HG03039 (cell line): ENCODE measurements around the gene CXCR4.
"Not testable (repeated sequence)": the region's sequence is repeated elsewhere in the genome, so short reads cannot be mapped to it uniquely, and the experiment has no call there.

Experiments
- ATAC-seq: cut with Tn5 transposase; IDR thresholded peaks from one replicate; pipeline ENCODE4 v1.9.1; 2021; ENCODE audit warnings: mild to moderate bottlenecking, moderate library complexity; ENCODE audit not compliant: unreplicated experiment

The CXCR4 gene

DNA sequence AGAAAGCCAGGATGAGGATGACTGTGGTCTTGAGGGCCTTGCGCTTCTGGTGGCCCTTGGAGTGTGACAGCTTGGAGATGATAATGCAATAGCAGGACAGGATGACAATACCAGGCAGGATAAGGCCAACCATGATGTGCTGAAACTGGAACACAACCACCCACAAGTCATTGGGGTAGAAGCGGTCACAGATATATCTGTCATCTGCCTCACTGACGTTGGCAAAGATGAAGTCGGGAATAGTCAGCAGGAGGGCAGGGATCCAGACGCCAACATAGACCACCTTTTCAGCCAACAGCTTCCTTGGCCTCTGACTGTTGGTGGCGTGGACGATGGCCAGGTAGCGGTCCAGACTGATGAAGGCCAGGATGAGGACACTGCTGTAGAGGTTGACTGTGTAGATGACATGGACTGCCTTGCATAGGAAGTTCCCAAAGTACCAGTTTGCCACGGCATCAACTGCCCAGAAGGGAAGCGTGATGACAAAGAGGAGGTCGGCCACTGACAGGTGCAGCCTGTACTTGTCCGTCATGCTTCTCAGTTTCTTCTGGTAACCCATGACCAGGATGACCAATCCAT, 2.7 kb downstream of the CXCR4 start:
- ATAC-seq = no peak

DNA sequence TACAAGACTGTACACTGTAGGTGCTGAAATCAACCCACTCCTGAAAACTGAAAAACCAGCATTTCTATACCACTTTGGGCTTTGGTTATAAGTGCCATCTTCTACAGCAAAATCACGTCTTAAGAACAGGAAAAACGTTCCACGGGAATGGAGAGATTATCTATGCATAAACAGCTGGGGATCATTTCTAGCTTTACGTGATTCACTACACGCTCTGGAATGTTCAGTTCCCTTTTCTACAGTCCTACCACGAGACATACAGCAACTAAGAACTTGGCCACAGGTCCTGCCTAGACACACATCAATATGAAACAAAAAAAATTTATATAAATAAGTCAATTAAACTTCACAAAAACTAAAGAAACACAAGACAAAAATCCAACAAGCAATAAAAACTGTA, 3.6 kb downstream of the CXCR4 start:
- no peak for ATAC-seq

DNA sequence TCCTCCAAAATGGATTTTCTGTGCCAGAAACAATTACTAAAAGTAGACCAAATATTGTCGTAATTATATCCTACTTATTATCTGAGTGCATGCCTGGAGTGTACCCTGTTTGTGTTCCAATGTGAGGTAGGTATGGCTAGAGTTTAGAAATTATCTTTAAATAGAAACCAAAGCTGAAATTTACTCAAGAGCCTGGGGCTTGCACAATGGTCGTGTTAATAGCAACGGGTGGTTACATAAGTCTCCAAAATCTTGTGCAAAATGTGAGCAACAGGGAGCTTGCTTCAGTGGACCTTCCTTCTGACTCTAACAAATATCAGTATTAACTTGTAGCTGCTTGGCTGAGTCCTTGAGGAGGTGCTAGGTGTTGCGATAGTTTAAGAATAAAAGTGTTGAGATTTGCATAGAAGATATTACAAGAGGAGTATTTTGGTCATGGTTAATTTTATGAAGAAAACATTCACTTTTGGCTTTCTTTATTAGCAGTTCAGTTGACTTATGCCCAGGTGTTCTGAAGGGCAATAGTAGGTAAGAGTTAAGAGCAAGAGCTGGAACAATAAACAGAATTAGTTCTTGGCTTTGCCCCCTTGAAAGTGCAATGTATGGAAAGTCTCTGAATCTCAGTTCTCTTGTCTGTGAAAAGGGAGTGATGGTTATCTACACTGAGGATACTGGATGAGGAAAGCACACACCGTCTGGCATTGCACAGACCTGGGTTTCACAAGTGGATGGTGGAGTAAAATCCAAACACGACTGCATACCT, 4.6 kb downstream of the CXCR4 start:
- ATAC-seq = no peak

DNA sequence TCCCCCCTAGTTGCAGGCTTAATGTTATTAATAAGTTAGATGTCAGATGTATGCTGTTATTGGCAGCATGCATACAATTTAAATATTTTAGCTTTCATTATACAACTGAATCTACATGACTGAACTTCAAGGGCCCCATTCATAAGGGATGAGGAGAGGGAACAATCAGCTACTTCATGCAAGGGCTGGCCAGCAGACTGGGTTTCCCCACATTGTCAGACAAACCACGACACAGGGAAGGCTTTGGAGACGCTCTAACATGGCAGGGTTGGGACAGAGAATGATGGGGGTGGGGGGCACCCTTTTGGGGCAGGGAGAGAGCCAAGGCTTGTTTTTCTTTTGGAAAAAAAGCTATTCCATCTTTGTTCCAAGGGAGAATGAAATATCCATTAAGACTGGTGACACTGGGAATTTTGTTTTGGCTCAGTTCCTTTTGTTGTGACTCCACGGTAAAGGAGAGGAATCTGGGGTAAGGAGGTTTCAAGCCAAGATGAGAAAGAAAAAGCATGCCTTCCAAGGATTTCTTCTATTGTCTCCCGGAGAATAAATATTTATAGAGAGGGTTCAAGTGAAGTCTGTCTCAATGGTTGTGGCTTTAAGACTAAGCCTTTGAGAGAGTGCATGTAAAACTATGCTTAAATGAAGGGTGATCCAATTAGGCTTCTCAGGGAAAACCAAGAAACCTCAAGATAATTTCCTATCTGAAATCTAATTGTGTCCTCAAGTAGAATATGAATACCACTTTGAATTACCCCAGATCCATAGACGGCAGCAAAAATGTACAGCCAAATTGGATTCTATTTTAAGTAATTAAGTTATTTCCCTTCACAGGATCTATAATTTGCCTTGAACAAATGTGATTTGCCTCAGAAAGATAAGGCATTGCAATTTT, 5.4 kb downstream of the CXCR4 start:
- ATAC-seq = no peak

DNA sequence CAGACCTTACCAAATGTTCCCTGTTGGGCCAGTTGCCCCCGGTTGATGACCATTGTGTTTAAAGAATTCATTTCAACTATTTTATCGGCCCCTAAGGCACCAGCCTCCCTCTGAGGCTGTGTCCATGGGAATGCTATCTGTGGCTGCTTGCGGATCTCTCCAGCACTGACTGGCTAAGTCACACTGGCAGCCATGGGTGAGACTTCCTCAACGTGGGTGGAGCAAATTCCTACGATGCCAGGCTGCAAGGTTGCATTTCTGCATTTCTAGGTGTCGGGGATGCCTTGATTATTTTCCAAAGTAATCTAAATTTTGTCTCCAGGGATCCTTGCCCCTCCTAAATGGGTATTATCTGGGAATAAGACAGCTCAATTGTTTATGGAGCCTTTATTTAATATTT, 6.2 kb downstream of the CXCR4 start:
- ATAC-seq = no peak

DNA sequence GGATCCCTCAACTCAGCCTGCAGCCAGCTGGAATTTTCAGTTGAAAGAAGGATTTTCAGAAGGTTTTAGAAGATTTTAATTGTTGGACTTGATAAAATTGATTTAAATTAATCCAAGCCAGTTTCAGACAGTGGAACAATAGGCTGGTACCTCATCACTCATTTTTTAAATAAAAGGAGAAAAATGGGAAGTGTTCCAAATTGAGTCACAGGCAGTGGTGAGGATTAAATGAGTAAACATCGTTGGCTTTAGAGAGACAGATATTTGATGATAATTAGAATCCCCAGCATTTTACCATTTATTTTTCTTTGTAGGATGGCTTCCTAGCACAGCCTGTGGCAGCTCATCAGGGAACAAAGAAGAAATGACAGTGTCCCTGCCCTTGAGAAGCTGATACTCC, 7.4 kb downstream of the CXCR4 start:
- ATAC-seq = no peak

DNA sequence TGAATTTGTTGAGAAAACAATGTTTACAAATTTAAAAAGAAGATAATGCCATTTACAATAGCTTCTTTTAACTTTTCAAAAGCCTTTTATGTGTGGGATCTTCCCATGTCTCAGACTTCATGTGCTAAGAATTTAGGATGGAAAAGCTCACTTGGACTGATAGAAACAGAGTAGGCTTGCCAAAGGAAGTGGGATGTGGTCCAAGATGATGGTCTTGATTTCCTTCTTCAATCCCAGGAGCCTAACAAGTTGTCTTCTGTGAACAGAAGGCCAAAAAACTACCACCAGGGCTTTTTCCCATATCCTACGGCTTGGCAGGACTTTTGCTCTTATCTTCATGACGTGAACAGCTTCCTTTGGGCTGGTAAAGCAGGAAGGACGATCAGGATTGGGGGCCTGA, 9.5 kb downstream of the CXCR4 start:
- ATAC-seq = no peak

DNA sequence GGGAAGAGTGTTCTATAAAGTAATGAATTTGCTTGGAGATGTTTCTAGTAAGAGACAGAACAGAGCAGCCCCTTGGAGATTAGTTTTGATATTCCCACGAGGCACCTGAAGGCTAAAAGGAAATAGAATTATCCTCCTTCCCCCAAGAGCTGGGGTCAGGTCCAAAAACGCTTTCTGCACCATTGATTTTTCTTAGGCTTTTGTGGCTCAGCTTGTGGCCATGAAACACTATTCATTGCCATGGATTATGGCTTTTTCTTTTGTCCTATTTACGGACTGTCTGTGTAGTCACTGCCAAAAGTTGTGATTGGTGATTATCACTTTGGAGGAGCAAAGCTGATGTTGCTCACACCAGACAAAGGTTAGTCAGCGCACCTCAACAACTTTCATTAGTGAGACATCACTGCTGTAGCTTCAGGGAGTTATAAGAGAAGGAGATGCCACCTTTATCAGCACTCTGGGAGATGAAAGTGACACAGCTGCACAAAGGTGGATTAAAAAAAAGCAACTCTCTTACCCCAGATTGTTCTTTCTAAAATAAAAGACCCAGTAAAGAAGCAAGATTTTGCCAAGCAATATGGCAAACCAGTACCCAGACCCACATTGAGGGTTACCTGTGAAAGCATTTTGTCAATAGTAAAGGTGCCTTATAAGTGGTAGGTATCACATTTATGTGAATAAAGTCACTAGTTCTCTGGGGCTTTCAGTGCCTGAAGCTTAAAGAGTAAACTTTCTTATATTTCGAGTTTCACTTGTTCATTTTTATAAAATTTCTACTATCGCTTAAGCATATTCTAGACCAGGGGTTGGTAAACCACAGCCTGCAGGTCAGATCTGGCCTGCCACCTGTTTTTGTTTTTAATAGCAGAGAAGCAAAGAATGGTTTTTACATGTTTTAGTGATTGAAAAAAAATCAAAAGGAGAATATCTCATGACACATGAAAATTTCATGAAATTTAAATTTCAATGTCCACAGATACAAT, 10.6 kb downstream of the CXCR4 start:
- no peak for ATAC-seq

DNA sequence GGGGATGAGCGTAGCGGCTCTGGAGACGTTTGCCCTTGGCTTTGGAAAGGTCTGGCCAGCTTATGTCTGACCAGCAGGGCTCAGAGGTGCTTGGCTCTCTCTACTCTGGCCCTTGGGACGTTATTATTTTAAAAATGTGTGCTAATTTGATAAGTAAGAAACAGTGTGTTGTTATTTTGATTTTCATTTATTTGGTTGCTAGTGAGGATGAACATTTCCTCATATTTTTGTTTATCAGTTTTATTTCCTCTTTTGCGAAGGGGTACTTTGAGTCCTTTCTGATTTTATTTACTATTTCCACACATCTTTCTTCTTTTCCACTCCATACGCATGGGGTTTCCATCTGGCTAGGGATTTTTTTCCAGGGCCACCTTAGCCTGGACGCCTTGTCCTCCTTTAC, 11.4 kb downstream of the CXCR4 start:
- no peak for ATAC-seq

DNA sequence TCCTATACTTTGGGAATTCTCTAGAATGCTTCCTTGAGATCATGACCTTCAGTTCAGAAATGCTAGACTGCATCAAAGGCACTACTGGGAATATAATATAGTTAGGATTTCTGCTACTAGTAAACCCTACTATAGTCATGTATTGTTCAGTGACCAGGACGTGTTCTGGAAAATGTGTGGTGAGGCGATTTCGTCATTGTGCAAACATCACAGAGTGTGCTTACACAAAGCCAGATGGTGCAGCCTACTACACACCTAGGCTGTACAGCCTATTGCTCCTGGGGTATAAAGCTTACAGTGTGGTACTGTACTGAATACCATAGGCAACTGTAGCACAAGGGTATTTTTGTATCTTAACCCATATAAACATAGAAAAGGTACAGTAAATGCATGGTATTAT, 13.0 kb downstream of the CXCR4 start:
- no peak for ATAC-seq

DNA sequence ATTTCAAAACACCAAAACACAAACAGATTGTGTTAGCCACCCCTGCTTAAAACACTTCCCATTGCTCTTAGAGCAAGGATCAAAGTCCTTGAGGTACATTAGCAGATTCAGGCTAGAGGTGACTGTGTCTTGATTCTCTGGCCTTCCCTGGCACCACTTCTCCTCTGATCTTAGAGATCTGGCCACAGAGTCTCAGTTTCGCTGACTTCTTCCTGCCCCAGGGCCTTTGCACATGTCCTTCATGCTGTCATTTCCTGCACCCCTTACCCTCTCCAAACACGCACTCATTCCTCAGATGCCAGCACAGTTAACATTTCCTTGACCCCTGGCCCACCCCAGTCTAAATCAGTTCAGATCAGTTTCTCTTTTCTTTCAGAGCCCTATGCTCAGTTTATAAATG, 16.9 kb downstream of the CXCR4 start:
- ATAC-seq = no peak

DNA sequence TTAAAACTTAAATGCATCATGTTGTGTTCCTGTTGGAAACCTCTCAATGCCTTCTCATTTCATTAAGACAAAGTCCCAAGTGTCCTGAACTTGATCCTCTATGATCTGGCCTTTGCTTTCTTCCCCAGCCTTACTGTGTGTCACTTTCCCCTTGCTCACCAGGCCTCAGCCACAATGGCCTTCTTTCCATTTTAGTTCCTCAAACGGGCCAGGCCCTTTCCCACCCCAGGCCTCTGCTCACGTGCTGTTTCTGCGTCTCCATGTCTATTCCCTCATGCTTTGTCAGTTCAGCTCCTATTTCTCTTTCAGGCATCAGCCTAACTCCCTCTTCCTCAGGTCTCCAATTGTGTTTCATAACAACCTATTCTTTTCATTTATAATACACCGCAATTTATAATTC, 19.5 kb downstream of the CXCR4 start:
- ATAC-seq = no peak

DNA sequence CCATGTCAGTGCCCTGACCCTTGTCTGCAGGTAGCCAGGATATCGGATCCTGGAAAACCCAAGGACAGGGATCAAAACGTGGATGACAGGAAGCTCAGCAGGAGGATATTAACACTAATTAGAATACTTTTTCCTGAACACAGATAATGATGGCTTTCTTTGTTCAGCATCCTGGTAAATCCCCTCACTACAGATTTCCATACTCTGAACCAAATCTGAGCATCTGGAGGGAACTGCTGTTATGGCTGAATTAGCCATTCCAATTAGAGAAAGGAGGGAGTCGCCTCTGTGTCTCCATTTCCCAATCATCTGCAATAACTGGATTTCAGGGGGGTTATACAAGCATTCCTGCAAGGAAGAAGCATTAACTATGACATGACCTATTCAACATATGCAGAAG, 24.4 kb downstream of the CXCR4 start:
- ATAC-seq = no peak

DNA sequence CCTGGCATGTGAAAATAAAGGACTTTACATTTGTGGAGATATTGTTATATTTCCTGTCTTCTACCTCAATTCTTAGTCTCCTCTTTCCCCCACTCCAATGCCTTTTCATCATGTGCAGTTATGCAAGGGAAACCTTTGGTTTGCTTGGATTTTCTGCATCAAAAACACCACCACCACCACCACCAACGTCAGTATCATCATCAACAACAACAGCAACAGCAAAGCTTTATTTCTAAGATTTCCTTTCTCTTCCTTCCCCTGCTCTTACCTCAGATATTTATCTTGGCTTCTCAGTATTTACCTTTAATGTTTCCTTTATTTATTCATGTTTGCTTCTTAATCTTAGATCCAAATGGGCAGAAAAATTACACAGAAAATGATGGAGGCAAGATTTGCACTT, 26.1 kb downstream of the CXCR4 start:
- ATAC-seq = no peak

DNA sequence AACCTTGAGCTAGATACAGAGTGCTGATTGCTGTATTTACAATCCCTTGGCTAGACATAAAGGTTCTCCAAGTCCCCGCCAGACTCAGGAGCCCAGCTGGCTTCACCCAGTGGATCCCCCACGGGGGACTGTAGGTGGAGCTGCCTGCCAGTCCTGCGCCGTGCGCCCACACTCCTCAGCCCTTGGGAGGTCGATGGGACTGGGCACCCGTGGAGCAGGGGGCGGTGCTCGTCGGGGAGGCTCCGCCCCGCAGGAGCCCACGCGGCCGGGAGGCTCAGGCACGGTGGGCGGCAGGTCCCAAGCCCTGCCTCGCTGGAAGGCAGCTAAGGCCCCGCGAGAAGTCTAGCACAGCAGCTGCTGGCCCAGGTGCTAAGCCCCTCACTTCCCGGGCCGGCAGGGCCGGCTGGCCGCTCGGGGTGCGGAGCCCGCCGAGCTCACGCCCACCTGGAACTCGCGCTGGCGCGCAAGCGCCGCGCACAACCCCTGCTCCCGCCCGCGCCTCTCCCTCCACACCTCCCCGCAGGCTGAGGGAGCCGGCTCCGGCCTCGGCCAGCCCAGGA, 30.0 kb downstream of the CXCR4 start:
- not testable (repeated sequence) for ATAC-seq

DNA sequence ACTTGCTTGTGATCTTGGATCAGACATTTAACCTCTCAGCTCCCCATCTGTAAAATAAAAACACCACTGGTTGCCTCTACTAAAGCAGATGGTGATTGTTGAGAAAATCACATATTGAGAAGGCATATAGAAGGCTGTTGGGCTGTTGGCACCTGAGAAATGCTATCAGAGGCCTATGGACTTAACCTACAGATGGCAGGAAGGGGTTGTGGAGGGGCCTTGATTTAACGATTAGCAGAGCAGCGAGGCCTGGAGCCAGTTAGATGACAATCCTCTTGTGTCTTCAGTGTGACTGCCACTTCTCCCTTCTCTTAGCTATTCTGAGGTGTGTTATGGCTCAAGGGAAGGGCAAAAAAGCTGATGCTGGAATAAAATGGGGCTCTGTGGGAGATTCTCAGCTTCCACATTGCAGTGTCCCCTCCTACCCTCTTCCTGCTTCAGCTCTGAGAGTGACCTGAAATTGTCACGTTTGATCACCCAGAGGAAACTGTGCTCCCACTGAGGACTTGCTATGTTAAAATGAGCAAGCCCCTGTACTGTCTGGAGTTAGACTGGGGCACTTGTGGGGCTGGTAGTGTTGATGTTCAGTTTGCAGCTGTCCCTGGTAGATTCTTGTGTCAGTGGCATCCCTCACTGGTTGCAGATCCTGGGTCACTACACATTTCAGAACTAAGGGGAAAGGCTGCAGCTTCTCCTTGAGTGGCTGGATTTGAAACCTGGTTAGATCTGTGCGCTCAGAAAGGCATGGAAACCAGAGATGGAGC, 31.5 kb downstream of the CXCR4 start:
- ATAC-seq = no peak

DNA sequence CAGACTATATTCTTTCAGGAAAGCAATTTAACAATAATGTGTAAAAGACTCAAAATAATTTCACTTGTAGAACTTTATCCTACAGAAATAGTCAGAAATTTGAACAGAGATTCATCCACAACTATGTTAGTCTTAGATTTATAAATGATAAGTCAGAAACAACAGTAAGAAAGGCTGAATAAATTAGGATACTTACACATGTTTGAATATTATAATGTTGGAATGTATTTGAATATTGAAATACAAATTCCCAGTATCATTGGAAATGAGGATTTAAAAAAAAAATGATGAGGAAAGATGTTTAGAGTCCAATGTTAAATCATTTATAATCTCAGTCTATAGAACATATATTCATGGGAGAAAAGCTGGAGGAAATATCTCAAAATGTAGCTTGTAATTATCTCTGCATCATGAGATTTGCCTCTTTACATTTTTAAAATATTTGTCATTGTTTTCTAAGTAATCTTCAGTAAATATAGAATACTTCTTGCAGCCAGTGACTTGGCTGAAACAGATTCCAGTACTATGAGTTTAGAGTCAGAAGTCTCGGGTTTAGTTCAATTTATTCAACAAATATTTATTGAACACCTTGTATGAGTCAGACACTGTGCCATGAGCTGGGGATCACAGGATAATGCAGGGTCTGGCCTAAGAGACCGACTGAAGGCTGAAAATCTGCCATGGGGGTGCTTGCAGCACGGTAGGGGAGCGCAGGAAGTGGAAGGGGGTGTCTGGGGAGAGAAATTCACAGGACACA, 32.3 kb downstream of the CXCR4 start:
- ATAC-seq = no peak

DNA sequence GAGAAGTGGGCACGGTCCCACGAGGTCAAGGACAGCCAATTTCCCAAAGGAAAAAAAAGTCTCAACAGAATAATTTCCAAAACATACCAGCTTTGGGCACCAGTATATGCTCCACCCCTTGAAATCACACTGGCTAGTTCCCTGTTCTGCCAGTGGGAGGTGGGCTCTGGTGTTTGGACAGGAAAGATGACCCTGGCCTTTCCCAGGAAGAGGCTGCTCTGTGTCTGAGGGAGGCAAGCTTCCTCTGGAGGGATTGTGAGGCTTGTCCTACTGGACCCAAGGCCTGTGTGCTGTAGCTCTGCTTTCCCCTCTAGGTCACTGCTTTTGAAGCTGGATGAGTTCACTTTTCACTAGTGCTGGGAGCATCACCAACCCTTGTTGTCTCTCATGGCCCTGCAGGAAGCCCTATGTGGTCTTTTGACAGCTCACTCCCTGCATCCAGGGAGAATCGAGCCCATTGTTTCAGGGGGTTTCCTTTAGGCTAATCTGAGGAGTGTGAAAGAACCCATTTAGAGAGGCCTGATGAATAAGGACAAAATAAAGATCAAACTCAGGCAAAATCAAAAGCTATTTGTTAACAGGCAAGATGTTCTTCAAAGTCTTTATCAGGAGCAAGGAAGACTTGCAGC, 36.3 kb downstream of the CXCR4 start:
- no peak for ATAC-seq

DNA sequence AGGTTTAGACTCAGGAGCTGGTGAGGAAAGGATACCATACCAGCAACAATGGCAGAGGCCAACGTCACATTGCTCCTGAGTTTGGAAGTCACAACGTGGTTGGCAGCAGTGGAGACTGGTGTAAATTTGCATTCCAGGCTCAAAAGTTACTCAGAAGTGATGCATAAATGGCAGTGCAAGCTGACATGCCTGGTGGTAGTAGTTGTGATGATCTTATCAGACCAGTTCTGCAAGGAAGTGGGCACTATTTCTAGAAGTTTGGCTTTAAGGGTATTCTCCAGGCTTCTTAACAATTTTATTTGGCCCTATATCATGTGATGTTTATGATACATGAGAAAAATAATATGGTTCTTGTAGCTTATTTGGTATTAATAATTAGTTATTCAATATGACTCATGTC, 37.8 kb downstream of the CXCR4 start:
- ATAC-seq = no peak
